Astrocyte (in vitro differentiated cells and primary cell): ENCODE data around the gene PLEKHB1.

Experiments
- CTCF ChIP-seq: IDR thresholded peaks from 2 replicates; pipeline ENCODE4 v1.5.1; 2011; ENCODE audit warnings: low read depth, mild to moderate bottlenecking, inconsistent platforms, low read length, moderate library complexity; ENCODE audit not compliant: insufficient read depth
- EZH2 ChIP-seq: IDR thresholded peaks from 2 replicates; pipeline ENCODE4 v1.6.1; 2012; ENCODE audit warnings: mild to moderate bottlenecking, low read length, inconsistent platforms; ENCODE audit not compliant: insufficient read depth

GRCh38 chr11:73637012-73637411 lies 9.4 kb upstream of the PLEKHB1 start:
- TF ChIP-seq CTCF: no peak
- no peak for TF ChIP-seq EZH2
